ENCODE measurements around the gene HS3ST3B1. TPM values are rescaled to one million over a fixed set of nuclear protein-coding genes. Genes with fewer than 3 reads are reported as not detected.

The HS3ST3B1 gene
- total RNA-seq, 1 experiment from 2014 or later: 2.4 TPM

DNA sequence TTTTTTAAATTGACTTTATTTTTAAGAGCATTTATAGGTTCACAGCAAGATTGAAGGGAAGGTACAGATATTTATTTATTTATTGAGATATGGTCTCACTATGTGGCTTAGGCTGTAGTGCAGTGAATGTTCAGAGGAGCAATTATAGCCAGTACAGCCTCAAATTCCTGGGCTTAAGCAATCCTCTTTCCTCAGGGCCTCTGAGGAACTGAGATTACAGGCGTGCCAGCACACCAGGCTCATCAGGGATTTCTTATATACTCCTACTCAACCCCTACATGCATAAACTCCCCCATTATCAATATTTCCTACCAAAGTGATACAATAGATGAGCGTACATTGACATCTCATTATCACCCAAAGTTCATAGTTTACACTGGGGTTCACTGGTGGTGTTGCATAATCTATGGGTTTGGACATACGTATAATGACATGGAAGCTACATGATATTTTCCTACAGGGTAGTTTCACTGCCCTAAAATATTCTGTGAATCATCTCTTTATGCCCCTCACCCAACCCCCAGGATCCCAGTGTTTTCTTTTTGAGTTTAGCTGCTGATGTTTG, 33.5 kb downstream of the HS3ST3B1 start:
- POLR2A ChIA-PET: no interaction called here
- intact Hi-C loops (cut with micrococcal nuclease): no loop called here
- Histone ChIP-seq H3K4me2 (ENCODE audit: low read length) (no peak overlapping the region), H3K27me3 (ENCODE audit: insufficient read depth, low read length) (no peaks in the 10 kb centered on the region), H3K36me3 (ENCODE audit: control insufficient read depth in 1 of 2, insufficient read depth in 2 of 2, low read length in 2 of 2) (no peaks in the 10 kb centered on the region), H3K4me3 (replicated peaks in 1 of 2; ENCODE audit: low read depth in 1 of 2, low read length in 2 of 2) (no peak overlapping the region), H3K9me2 (ENCODE audit: insufficient read depth) (no peaks in the 10 kb centered on the region), H3K4me1 (ENCODE audit: control insufficient read depth in 1 of 2, insufficient read depth in 2 of 2, low read length in 2 of 2) (no peaks in the 10 kb centered on the region), H3K79me2 (ENCODE audit: insufficient read depth, low read length) (no peaks in the 10 kb centered on the region), H3K27ac (ENCODE audit: low read depth, low read length) (no peak overlapping the region), H4K20me1 (ENCODE audit: insufficient read depth) (no peaks in the 10 kb centered on the region), H3K9me3 (ENCODE audit: control insufficient read depth in 1 of 2, insufficient read depth in 1 of 2, low read depth in 1 of 2, low read length in 2 of 2) (no peaks in the 10 kb centered on the region), H3K9ac (ENCODE audit: low read length) (no peak overlapping the region), H2AFZ (ENCODE audit: low read depth, low read length, poor library complexity, severe bottlenecking) (no peak overlapping the region)
- no TSS peak for BruUV-seq (replicated peaks)
- ATAC-seq: no peak
- RAD21 ChIA-PET (ENCODE audit: low non-redundant PET in 1 of 2, low total read pairs in 2 of 2, uncharacterized antibody in 2 of 2, unreplicated experiment in 2 of 2): no interaction called here
- DNase-seq (ENCODE audit: low read depth, low spot score): no peak
- no peak for TF ChIP-seq POLR2A (IDR thresholded peaks at IDR 0.05; ENCODE audit: borderline replicate concordance, extremely low read depth, insufficient read depth, insufficient read length)
- TF ChIP-seq, protein P1, sequence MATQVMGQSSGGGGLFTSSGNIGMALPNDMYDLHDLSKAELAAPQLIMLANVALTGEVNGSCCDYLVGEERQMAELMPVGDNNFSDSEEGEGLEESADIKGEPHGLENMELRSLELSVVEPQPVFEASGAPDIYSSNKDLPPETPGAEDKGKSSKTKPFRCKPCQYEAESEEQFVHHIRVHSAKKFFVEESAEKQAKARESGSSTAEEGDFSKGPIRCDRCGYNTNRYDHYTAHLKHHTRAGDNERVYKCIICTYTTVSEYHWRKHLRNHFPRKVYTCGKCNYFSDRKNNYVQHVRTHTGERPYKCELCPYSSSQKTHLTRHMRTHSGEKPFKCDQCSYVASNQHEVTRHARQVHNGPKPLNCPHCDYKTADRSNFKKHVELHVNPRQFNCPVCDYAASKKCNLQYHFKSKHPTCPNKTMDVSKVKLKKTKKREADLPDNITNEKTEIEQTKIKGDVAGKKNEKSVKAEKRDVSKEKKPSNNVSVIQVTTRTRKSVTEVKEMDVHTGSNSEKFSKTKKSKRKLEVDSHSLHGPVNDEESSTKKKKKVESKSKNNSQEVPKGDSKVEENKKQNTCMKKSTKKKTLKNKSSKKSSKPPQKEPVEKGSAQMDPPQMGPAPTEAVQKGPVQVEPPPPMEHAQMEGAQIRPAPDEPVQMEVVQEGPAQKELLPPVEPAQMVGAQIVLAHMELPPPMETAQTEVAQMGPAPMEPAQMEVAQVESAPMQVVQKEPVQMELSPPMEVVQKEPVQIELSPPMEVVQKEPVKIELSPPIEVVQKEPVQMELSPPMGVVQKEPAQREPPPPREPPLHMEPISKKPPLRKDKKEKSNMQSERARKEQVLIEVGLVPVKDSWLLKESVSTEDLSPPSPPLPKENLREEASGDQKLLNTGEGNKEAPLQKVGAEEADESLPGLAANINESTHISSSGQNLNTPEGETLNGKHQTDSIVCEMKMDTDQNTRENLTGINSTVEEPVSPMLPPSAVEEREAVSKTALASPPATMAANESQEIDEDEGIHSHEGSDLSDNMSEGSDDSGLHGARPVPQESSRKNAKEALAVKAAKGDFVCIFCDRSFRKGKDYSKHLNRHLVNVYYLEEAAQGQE (IDR thresholded peaks at IDR 0.05; ENCODE audit: low read depth): no peak
- no peak for TF ChIP-seq EZH2 (IDR thresholded peaks at IDR 0.05)
- TF ChIP-seq ELF1 (IDR thresholded peaks at IDR 0.05; ENCODE audit: borderline replicate concordance, low read depth): no peak
- TF ChIP-seq CBX3 (IDR thresholded peaks at IDR 0.05; ENCODE audit: low read depth): no peak
- TF ChIP-seq, protein P2, sequence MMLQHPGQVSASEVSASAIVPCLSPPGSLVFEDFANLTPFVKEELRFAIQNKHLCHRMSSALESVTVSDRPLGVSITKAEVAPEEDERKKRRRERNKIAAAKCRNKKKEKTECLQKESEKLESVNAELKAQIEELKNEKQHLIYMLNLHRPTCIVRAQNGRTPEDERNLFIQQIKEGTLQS (IDR thresholded peaks at IDR 0.05): no peak
- no peak for TF ChIP-seq EZH2phosphoT487 (IDR thresholded peaks at IDR 0.05; ENCODE audit: borderline replicate concordance)
- TF ChIP-seq FOSL1 (IDR thresholded peaks at IDR 0.05; ENCODE audit: low read depth): no peak
- TF ChIP-seq ZFX (IDR thresholded peaks at IDR 0.05): no peak
- TF ChIP-seq YY1 (IDR thresholded peaks at IDR 0.05; ENCODE audit: extremely low read depth, insufficient replicate concordance, low read depth, low read length): no peak
- TF ChIP-seq JUND (IDR thresholded peaks at IDR 0.05): no peak
- no peak for TF ChIP-seq ZNF274 (IDR thresholded peaks at IDR 0.05; ENCODE audit: low read depth, low read length)
- TF ChIP-seq, protein P3, sequence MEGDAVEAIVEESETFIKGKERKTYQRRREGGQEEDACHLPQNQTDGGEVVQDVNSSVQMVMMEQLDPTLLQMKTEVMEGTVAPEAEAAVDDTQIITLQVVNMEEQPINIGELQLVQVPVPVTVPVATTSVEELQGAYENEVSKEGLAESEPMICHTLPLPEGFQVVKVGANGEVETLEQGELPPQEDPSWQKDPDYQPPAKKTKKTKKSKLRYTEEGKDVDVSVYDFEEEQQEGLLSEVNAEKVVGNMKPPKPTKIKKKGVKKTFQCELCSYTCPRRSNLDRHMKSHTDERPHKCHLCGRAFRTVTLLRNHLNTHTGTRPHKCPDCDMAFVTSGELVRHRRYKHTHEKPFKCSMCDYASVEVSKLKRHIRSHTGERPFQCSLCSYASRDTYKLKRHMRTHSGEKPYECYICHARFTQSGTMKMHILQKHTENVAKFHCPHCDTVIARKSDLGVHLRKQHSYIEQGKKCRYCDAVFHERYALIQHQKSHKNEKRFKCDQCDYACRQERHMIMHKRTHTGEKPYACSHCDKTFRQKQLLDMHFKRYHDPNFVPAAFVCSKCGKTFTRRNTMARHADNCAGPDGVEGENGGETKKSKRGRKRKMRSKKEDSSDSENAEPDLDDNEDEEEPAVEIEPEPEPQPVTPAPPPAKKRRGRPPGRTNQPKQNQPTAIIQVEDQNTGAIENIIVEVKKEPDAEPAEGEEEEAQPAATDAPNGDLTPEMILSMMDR (IDR thresholded peaks at IDR 0.05 in 2 of 3, conservative IDR thresholded peaks at IDR 0.05 in 1 of 3; ENCODE audit: borderline replicate concordance in 1 of 3, insufficient read depth in 1 of 3, low read depth in 2 of 3, low read length in 2 of 3): no peak
- no peak for TF ChIP-seq SRF (IDR thresholded peaks at IDR 0.05; ENCODE audit: low read depth)
- no peak for TF ChIP-seq EGR1 (IDR thresholded peaks at IDR 0.05; ENCODE audit: low read depth)
- TF ChIP-seq CEBPB (IDR thresholded peaks at IDR 0.05; ENCODE audit: low read depth): no peak
- CTCF ChIA-PET: no interaction called here
